ENCODE results near the gene COL20A1. TPM values are rescaled to one million over a fixed set of nuclear protein-coding genes. Genes with fewer than 3 reads are reported as not detected.

COL20A1 gene
- total RNA-seq, 1 experiment from 2014 or later, result 2.3 TPM

DNA sequence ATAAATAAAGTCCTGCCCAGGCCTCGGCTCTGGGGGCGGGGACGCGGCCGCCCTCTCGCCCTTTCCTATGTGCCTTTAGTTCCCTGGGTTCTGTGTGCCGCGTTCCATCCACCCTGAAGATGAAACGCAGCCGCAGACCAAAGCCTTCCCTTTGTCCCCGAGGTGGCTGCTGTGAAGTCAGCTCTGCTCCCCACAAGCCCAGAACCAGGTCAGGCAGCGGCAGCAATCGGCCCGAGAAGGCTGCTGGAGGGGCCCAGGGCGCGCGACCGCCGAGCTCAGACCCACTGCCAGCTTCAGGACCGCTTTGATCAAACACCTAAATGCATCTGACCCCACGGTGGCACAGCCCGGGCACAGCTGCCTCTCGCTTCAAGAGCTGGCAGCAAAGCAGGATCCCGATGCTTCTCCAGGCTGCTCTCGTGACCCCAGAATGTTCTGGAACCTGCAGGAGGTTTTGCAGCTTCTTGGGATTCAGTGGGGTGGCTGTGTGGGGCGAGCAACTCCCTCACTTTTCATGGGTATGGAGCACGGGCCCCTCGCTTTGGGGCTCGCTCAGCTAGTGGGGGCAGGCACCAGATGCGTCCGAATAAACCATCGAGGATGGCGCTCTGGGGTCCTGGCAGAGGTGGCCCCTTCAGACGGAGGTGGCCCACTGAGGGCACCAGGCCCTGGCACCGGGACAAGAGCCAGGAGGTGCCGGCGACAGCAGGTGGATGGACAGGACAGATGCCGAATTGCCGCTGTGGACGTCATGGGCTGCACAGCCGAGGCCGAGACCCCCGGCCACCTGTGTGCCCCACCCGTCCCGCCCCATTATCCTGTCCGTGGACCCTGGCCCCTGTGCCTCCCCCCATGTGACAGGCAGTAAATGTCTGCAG, 55.2 kb downstream of the COL20A1 start:
- H2AFZ ChIP-seq (ENCODE audit: low read length), result no peak overlapping the region
- no peak overlapping the region for H3K23ac ChIP-seq (ENCODE audit: insufficient read length, low read depth, low read length)
- no peak overlapping the region for H4K8ac ChIP-seq (replicated peaks; ENCODE audit: insufficient read length, low read depth, low read length)
- H3K79me1 ChIP-seq (ENCODE audit: insufficient read depth, low read depth, low read length, poor library complexity, severe bottlenecking), result no peaks in the 10 kb centered on the region
- Mint-ChIP-seq H3K27me3 (ENCODE audit: low read depth) (peaks cover 8% of the 10 kb centered on the region), H3K4me3 (no peak overlapping the region), H3K27ac (no peak overlapping the region), H3K4me1 (peaks cover 5 to 11% of the 10 kb centered on the region in 2 experiments), H3K36me3 (ENCODE audit: insufficient read depth in 1 of 3, low read depth in 3 of 3) (peaks cover 0 to 7% (median 4%) of the 10 kb centered on the region in 3 experiments; a peak in 3 of 7 replicates), H3K9me3 (peaks cover 0 to 10% of the 10 kb centered on the region in 2 experiments; a peak in 2 of 5 replicates)
- peaks cover 2% of the 10 kb centered on the region for H4K20me1 ChIP-seq (ENCODE audit: control insufficient read depth, insufficient read depth, insufficient read length)
- H2BK20ac ChIP-seq (ENCODE audit: low read depth, low read length, poor library complexity, severe bottlenecking), result no peak overlapping the region
- H3K23me2 ChIP-seq (ENCODE audit: insufficient read length, low read depth, low read length, poor library complexity, severe bottlenecking), result no peaks in the 10 kb centered on the region
- H3K9ac ChIP-seq (ENCODE audit: extremely low read depth, insufficient read length, low read length), result no peak overlapping the region
- H2BK15ac ChIP-seq (ENCODE audit: low read depth, low read length), result no peak overlapping the region
- no peak overlapping the region for H3T11ph ChIP-seq (ENCODE audit: low read length)
- H3K9me3 ChIP-seq (ENCODE audit: control insufficient read depth, low read depth, low read length), result no peaks in the 10 kb centered on the region
- H2BK12ac ChIP-seq (ENCODE audit: insufficient read length, low read depth, low read length), result no peak overlapping the region
- H3K4me2 ChIP-seq (ENCODE audit: insufficient read depth, insufficient read length, low read length), result no peak overlapping the region
- H3K79me2 ChIP-seq (ENCODE audit: insufficient read depth, low read length), result no peaks in the 10 kb centered on the region
- WGBS (ENCODE audit: extremely low coverage, insufficient read length, low lambda C conversion rate), result no CpG with 5 or more reads among the region's 46 CpGs
- H4K5ac ChIP-seq (ENCODE audit: insufficient read length, low read depth, low read length), result no peak overlapping the region
- H3K4me1 ChIP-seq (ENCODE audit: insufficient read depth, low read length), result no peaks in the 10 kb centered on the region
- H2BK120ac ChIP-seq (ENCODE audit: low read depth, low read length, poor library complexity, severe bottlenecking), result no peak overlapping the region
- TF ChIP-seq, protein P1, sequence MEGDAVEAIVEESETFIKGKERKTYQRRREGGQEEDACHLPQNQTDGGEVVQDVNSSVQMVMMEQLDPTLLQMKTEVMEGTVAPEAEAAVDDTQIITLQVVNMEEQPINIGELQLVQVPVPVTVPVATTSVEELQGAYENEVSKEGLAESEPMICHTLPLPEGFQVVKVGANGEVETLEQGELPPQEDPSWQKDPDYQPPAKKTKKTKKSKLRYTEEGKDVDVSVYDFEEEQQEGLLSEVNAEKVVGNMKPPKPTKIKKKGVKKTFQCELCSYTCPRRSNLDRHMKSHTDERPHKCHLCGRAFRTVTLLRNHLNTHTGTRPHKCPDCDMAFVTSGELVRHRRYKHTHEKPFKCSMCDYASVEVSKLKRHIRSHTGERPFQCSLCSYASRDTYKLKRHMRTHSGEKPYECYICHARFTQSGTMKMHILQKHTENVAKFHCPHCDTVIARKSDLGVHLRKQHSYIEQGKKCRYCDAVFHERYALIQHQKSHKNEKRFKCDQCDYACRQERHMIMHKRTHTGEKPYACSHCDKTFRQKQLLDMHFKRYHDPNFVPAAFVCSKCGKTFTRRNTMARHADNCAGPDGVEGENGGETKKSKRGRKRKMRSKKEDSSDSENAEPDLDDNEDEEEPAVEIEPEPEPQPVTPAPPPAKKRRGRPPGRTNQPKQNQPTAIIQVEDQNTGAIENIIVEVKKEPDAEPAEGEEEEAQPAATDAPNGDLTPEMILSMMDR (conservative IDR thresholded peaks at IDR 0.05), result no peak
- no peak overlapping the region for H2AK5ac ChIP-seq (ENCODE audit: insufficient read length, low read length)
- no peak overlapping the region for H3K14ac ChIP-seq (ENCODE audit: insufficient read depth, low read length)
- H2BK5ac ChIP-seq (ENCODE audit: insufficient read length, low read length), result no peak overlapping the region
- H3K56ac ChIP-seq (ENCODE audit: insufficient read length, low read depth, low read length), result no peak overlapping the region
- DNase-seq, result no peak
- no peak overlapping the region for H3K18ac ChIP-seq (ENCODE audit: insufficient read length, low read depth, low read length)
- no peak overlapping the region for H4K91ac ChIP-seq (ENCODE audit: insufficient read length, low read depth, low read length)
- H3K27me3 ChIP-seq (ENCODE audit: insufficient read depth, low read length), result no peaks in the 10 kb centered on the region
- no peak overlapping the region for H3K4ac ChIP-seq (ENCODE audit: low read depth, low read length)
- no peak overlapping the region for H3K27ac ChIP-seq (ENCODE audit: insufficient read length, low read depth, low read length)

All from H9 (cell line).